DOHH2 (cell line): Measurements from ENCODE around the gene TMEM106C.

Experiments
- CTCF ChIP-seq: fragments of 200-600 bp; sonication (generic); IDR thresholded peaks from one replicate; pipeline ENCODE4 v1.5.1; 2014; ENCODE audit warnings: antibody characterized with exemption, mild to moderate bottlenecking, low read depth, low read length; ENCODE audit not compliant: poor library complexity, severe bottlenecking
- EZH2phosphoT487 ChIP-seq: fragments of 200-600 bp; sonication (generic); IDR thresholded peaks from 2 replicates; pipeline ENCODE4 v1.6.1; 2017; ENCODE audit warnings: borderline replicate concordance, mild to moderate bottlenecking, antibody characterized with exemption, low read length, moderate library complexity, mixed read lengths

- TF ChIP-seq CTCF (no peak), EZH2phosphoT487 (no peak)
Observed at GRCh38 chr12:48001505-48002413, 38.4 kb downstream of the TMEM106C start.
